Neural cell (in vitro differentiated cells): ENCODE data around the gene MPDU1. TPM values are rescaled to one million over a fixed set of nuclear protein-coding genes. Genes with fewer than 3 reads are reported as not detected.

ENCODE experiments used
- H2AFZ ChIP-seq: fragments of 200-600, 300-800 bp; sonication (generic), shearing (Covaris generic); 2 replicates; pipeline ENCODE4 v1.6.0; 2014; ENCODE audit warnings: low read depth, mild to moderate bottlenecking, antibody characterized with exemption, low read length, moderate library complexity
- H3F3A ChIP-seq: fragments of 200-600 bp; shearing (Covaris generic); 2 replicates; pipeline ENCODE4 v1.6.1; 2016; ENCODE audit warnings: mild to moderate bottlenecking, moderate library complexity, mixed read lengths, antibody characterized with exemption, low read length; ENCODE audit not compliant: insufficient read depth, poor library complexity, severe bottlenecking
- H3K27ac ChIP-seq: fragments of 200-600, 300-800 bp; sonication (generic), shearing (Covaris generic); 2 replicates; pipeline ENCODE4 v1.5.1; 2014; ENCODE audit warnings: mild to moderate bottlenecking, low read length, moderate library complexity
- H3K27me3 ChIP-seq: fragments of 300-800, 200-600 bp; sonication (generic), shearing (Covaris generic); 2 replicates; pipeline ENCODE4 v1.6.0; 2014; ENCODE audit warnings: mild to moderate bottlenecking, low read depth, low read length, moderate library complexity; ENCODE audit not compliant: insufficient read depth
- H3K36me3 ChIP-seq: fragments of 300-800, 200-600 bp; sonication (generic), shearing (Covaris generic); 2 replicates; pipeline ENCODE4 v1.5.1; 2014; ENCODE audit warnings: mild to moderate bottlenecking, antibody characterized with exemption, low read length, moderate library complexity; ENCODE audit not compliant: insufficient read depth
- H3K4me2 ChIP-seq: fragments of 300-800, 200-600 bp; sonication (generic), shearing (Covaris generic); 2 replicates; pipeline ENCODE4 v1.6.0; 2014; ENCODE audit warnings: mild to moderate bottlenecking, low read length
- H3K4me3 ChIP-seq: fragments of 300-800, 200-600 bp; sonication (generic), shearing (Covaris generic); 2 replicates; pipeline ENCODE4 v1.5.1; 2014; ENCODE audit warnings: mild to moderate bottlenecking, low read length, moderate library complexity
- H3K79me2 ChIP-seq: fragments of 200-600 bp; shearing (Covaris generic); replicated peaks from 2 replicates; pipeline ENCODE4 v1.6.0; 2014; ENCODE audit warnings: mild to moderate bottlenecking, low read length, moderate library complexity; ENCODE audit not compliant: insufficient read depth
- H3K9ac ChIP-seq: fragments of 300-800, 200-600 bp; sonication (generic), shearing (Covaris generic); 2 replicates; pipeline ENCODE4 v1.6.1; 2016; ENCODE audit warnings: mild to moderate bottlenecking, low read length, mixed read lengths
- H3K9me2 ChIP-seq: fragments of 200-600 bp; shearing (Covaris generic); 2 replicates; pipeline ENCODE4 v1.6.1; 2016; ENCODE audit warnings: mild to moderate bottlenecking, low read length, mixed read lengths; ENCODE audit not compliant: insufficient read depth
- H3K9me3 ChIP-seq: fragments of 200-600, 300-800 bp; sonication (generic), shearing (Covaris generic); 2 replicates; pipeline ENCODE4 v1.6.1; 2016; ENCODE audit warnings: mild to moderate bottlenecking, mixed run types, low read length, moderate library complexity, mixed read lengths
- H4K20me1 ChIP-seq: fragments of 200-600 bp; shearing (Covaris generic); 2 replicates; pipeline ENCODE4 v1.6.1; 2016; ENCODE audit warnings: mild to moderate bottlenecking, mixed run types; ENCODE audit not compliant: insufficient read depth
- CTCF ChIP-seq: fragments of 450-650 bp; IDR thresholded peaks from 2 replicates; pipeline ENCODE4 v1.5.1; 2014; ENCODE audit warnings: antibody characterized with exemption, mild to moderate bottlenecking, moderate library complexity; ENCODE audit not compliant: poor library complexity, severe bottlenecking
- EP300 ChIP-seq: fragments of 450-650 bp; conservative IDR thresholded peaks from 2 replicates; pipeline ENCODE4 v1.6.1; 2014; ENCODE audit warnings: antibody characterized with exemption, mild to moderate bottlenecking, moderate library complexity; ENCODE audit not compliant: poor library complexity, severe bottlenecking
- EZH2 ChIP-seq: fragments of 200-600, 300-800 bp; shearing (Covaris generic), sonication (generic); IDR thresholded peaks from 2 replicates; pipeline ENCODE4 v1.6.1; 2014; ENCODE audit warnings: antibody characterized with exemption, low read length, borderline replicate concordance, mild to moderate bottlenecking; ENCODE audit not compliant: insufficient read depth, poor library complexity, severe bottlenecking
- MXI1 ChIP-seq: fragments of 450-650 bp; conservative IDR thresholded peaks from 2 replicates; pipeline ENCODE4 v1.6.1; 2014; ENCODE audit warnings: antibody characterized with exemption, mild to moderate bottlenecking; ENCODE audit not compliant: poor library complexity, severe bottlenecking
- POLR2AphosphoS5 ChIP-seq: IDR thresholded peaks from 2 replicates; pipeline ENCODE4 v1.6.1; 2012
- RAD21 ChIP-seq: fragments of 450-650 bp; conservative IDR thresholded peaks from 2 replicates; pipeline ENCODE4 v1.6.1; 2014; ENCODE audit warnings: antibody characterized with exemption, mild to moderate bottlenecking, moderate library complexity
- SMC3 ChIP-seq: fragments of 450-650 bp; conservative IDR thresholded peaks from 2 replicates; pipeline ENCODE4 v1.6.1; 2014; ENCODE audit warnings: antibody characterized with exemption, mild to moderate bottlenecking, moderate library complexity; ENCODE audit not compliant: poor library complexity
- TAF1 ChIP-seq: IDR thresholded peaks from 2 replicates; pipeline ENCODE4 v1.6.1; 2012; ENCODE audit warnings: low read depth
- polyA plus RNA-seq: library from polyadenylated mRNA; depleted of rRNA; stranded (reverse); fragments of >200 nt; gene quantifications from 2 replicates; pipeline ENCODE4 v1.2.3, GENCODE V29; 2014
- TF ChIP-seq, protein P1 (sequence below): IDR thresholded peaks from 2 replicates; pipeline ENCODE4 v1.6.1; 2012; ENCODE audit warnings: borderline replicate concordance

The MPDU1 gene
- polyA plus RNA-seq, 1 donor from 2014 or later, result 110 TPM

DNA sequence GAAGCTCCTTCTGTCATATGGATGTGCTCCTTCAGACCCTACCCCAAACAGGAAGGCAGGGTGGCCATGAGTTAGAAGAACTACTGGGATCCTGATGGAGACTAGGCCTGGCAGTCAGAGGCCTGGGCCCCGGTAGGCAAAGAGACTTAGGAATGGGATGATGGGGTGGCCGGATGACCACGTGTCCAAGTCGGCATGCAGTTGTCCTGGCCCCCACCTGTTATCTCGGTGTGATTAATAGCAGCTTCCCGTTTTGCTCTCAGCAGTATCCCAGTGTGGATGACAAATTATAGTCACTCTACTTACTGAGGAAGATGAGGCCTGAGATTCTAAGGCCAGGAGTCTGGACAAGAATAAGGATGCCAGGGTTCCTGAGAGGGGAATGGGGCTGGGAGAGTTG lies 33.3 kb upstream of the MPDU1 start (continued):
- TF ChIP-seq EZH2, result no peak
- TF ChIP-seq SMC3, result no peak
- no peak for TF ChIP-seq RAD21

GRCh38 chr17:7551396-7551795 lies 32.3 kb upstream of the MPDU1 start:
- H3K27me3 ChIP-seq, result peaks cover 22% of the 10 kb centered on the region
- H3K9me2 ChIP-seq, result no peaks in the 10 kb centered on the region
- no peak overlapping the region for H3K9ac ChIP-seq
- no peak overlapping the region for H2AFZ ChIP-seq
- no peak overlapping the region for H3K4me3 ChIP-seq
- H3K79me2 ChIP-seq, result no peaks in the 10 kb centered on the region
- no peaks in the 10 kb centered on the region for H3K36me3 ChIP-seq
- no peaks in the 10 kb centered on the region for H3K9me3 ChIP-seq
- H3K27ac ChIP-seq, result no peak overlapping the region
- no peak for TF ChIP-seq CTCF
- no peak for TF ChIP-seq EZH2
- H4K20me1 ChIP-seq, result no peaks in the 10 kb centered on the region
- H3K4me2 ChIP-seq, result no peak overlapping the region
- H3F3A ChIP-seq, result no peaks in the 10 kb centered on the region

DNA sequence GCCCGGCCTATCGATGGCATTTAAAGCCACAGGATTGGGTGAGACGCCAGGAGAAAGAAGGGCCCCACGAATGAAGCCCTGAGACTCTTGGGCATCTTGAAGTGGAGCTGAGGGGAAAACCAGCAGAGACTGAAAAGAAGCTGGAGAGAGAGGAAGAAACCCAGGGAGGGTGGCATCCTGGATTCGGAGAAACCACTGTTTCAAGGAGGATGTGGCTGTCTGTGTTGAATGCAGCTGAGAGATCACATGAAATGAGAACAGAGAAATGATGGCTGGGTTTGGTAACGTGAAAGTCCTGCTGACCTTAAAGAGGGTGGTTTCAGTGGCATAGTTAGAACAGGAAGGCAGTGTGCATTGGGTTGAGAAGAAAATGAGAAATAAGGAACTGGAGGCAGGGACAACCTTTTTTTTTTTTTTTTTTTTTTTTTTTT lies 31.0 kb upstream of the MPDU1 start:
- Histone ChIP-seq H3F3A (no peaks in the 10 kb centered on the region), H3K4me2 (no peak overlapping the region), H2AFZ (no peak overlapping the region), H3K9ac (no peak overlapping the region), H3K27ac (no peak overlapping the region), H3K79me2 (no peaks in the 10 kb centered on the region), H4K20me1 (no peaks in the 10 kb centered on the region), H3K9me3 (no peaks in the 10 kb centered on the region), H3K36me3 (no peaks in the 10 kb centered on the region), H3K27me3 (peaks cover 18% of the 10 kb centered on the region), H3K4me3 (no peak overlapping the region), H3K9me2 (no peaks in the 10 kb centered on the region)
- TF ChIP-seq EZH2 (no peak), CTCF (no peak), EP300 (no peak), TAF1 (no peak)

- no peak for TF ChIP-seq MXI1
- no peak for TF ChIP-seq SMC3
- no peak for TF ChIP-seq RAD21
- TF ChIP-seq POLR2AphosphoS5, result no peak
- TF ChIP-seq CTCF, result no peak
- TF ChIP-seq EZH2, result no peak
- TF ChIP-seq, protein P1, sequence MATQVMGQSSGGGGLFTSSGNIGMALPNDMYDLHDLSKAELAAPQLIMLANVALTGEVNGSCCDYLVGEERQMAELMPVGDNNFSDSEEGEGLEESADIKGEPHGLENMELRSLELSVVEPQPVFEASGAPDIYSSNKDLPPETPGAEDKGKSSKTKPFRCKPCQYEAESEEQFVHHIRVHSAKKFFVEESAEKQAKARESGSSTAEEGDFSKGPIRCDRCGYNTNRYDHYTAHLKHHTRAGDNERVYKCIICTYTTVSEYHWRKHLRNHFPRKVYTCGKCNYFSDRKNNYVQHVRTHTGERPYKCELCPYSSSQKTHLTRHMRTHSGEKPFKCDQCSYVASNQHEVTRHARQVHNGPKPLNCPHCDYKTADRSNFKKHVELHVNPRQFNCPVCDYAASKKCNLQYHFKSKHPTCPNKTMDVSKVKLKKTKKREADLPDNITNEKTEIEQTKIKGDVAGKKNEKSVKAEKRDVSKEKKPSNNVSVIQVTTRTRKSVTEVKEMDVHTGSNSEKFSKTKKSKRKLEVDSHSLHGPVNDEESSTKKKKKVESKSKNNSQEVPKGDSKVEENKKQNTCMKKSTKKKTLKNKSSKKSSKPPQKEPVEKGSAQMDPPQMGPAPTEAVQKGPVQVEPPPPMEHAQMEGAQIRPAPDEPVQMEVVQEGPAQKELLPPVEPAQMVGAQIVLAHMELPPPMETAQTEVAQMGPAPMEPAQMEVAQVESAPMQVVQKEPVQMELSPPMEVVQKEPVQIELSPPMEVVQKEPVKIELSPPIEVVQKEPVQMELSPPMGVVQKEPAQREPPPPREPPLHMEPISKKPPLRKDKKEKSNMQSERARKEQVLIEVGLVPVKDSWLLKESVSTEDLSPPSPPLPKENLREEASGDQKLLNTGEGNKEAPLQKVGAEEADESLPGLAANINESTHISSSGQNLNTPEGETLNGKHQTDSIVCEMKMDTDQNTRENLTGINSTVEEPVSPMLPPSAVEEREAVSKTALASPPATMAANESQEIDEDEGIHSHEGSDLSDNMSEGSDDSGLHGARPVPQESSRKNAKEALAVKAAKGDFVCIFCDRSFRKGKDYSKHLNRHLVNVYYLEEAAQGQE, result no peak
- no peak for TF ChIP-seq TAF1
- no peak for TF ChIP-seq EP300
- Histone ChIP-seq H3K9ac (no peak overlapping the region), H3K4me3 (no peak overlapping the region), H3K79me2 (no peaks in the 10 kb centered on the region), H3K9me2 (no peaks in the 10 kb centered on the region), H2AFZ (no peak overlapping the region), H3K9me3 (no peaks in the 10 kb centered on the region), H4K20me1 (no peaks in the 10 kb centered on the region), H3F3A (no peaks in the 10 kb centered on the region), H3K27ac (no peak overlapping the region), H3K27me3 (peaks cover 12% of the 10 kb centered on the region), H3K36me3 (no peaks in the 10 kb centered on the region), H3K4me2 (no peak overlapping the region)
These were observed 30.3 kb upstream of the MPDU1 start for GRCh38 chr17:7553356-7553755.
